Activated T-helper 1 cell treated with Interleukin-2 at 50 U/mL for 16 hours (primary cell): ENCODE results near the gene ZNF423.

Experiments used
- DNase-seq: peaks from one replicate; pipeline ENCODE4 v3.0.0-alpha.2; 2020; ENCODE audit warnings: low read depth

ZNF423 gene

GRCh38 chr16:49781401-49781800 lies 74.5 kb downstream of the ZNF423 start:
- no peak for DNase-seq

- DNase-seq: no peak
These were observed 75.5 kb downstream of the ZNF423 start for GRCh38 chr16:49780433-49780832.

- no peak for DNase-seq
These were observed 75.9 kb downstream of the ZNF423 start for GRCh38 chr16:49779979-49780378.

GRCh38 chr16:49778202-49778930 lies 77.5 kb downstream of the ZNF423 start:
- DNase-seq: no peak

- no peak for DNase-seq
These were observed 79.2 kb downstream of the ZNF423 start for GRCh38 chr16:49776734-49777133.

GRCh38 chr16:49776085-49776595 lies 79.8 kb downstream of the ZNF423 start:
- no peak for DNase-seq

GRCh38 chr16:49775581-49775980 lies 80.3 kb downstream of the ZNF423 start:
- no peak for DNase-seq

GRCh38 chr16:49775018-49775417 lies 80.9 kb downstream of the ZNF423 start:
- no peak for DNase-seq

GRCh38 chr16:49773534-49774475 lies 82.1 kb downstream of the ZNF423 start:
- no peak for DNase-seq

GRCh38 chr16:49767998-49768397 lies 87.9 kb downstream of the ZNF423 start:
- DNase-seq: no peak

GRCh38 chr16:49767414-49767813 lies 88.5 kb downstream of the ZNF423 start:
- no peak for DNase-seq

GRCh38 chr16:49766225-49766624 lies 89.7 kb downstream of the ZNF423 start:
- DNase-seq: no peak

GRCh38 chr16:49763826-49764225 lies 92.1 kb downstream of the ZNF423 start:
- DNase-seq: no peak

GRCh38 chr16:49760815-49761214 lies 95.1 kb downstream of the ZNF423 start:
- no peak for DNase-seq

GRCh38 chr16:49757559-49758069 lies 98.3 kb downstream of the ZNF423 start:
- no peak for DNase-seq

- DNase-seq: no peak
These were observed 98.9 kb downstream of the ZNF423 start for GRCh38 chr16:49756775-49757558.

GRCh38 chr16:49755716-49756505 lies 100.0 kb downstream of the ZNF423 start:
- DNase-seq: no peak

- DNase-seq: no peak
These were observed 100.6 kb downstream of the ZNF423 start for GRCh38 chr16:49755313-49755620.

- no peak for DNase-seq
These were observed 101.2 kb downstream of the ZNF423 start for GRCh38 chr16:49754495-49755312.

- DNase-seq: no peak
These were observed 105.4 kb downstream of the ZNF423 start for GRCh38 chr16:49750341-49751000.
